ENCODE data around the gene KIAA0753.

Gene KIAA0753

GRCh38 chr17:6670571-6670970 is 30.1 kb upstream of the KIAA0753 start:
- Histone ChIP-seq H3K4me2 (ENCODE audit: low read depth, low read length) (no peak overlapping the region), H3K27me3 (replicated peaks; ENCODE audit: insufficient read depth, low read length) (no peaks in the 10 kb centered on the region), H3K9me3 (replicated peaks; ENCODE audit: insufficient read depth, low read length) (no peaks in the 10 kb centered on the region), H3K4me3 (ENCODE audit: low read length) (no peak overlapping the region), H3K27ac (ENCODE audit: low read length) (no peak overlapping the region), H3K9me2 (replicated peaks; ENCODE audit: insufficient read depth, low read length) (no peaks in the 10 kb centered on the region), H3K4me1 (ENCODE audit: low read length) (no peaks in the 10 kb centered on the region), H3K36me3 (replicated peaks; ENCODE audit: insufficient read depth, low read length) (no peaks in the 10 kb centered on the region), H3F3A (ENCODE audit: insufficient read depth, low read length) (no peaks in the 10 kb centered on the region), H3K79me2 (ENCODE audit: low read length) (no peaks in the 10 kb centered on the region), H4K20me1 (ENCODE audit: insufficient read depth, low read length) (no peaks in the 10 kb centered on the region), H3K9ac (ENCODE audit: low read length) (no peak overlapping the region), H2AFZ (ENCODE audit: low read length) (no peak overlapping the region)
- TF ChIP-seq EZH2phosphoT487 (IDR thresholded peaks at IDR 0.05; ENCODE audit: low read length) = no peak
- TF ChIP-seq CTCF (IDR thresholded peaks at IDR 0.05; ENCODE audit: low read length) = no peak
- no peak for TF ChIP-seq EZH2 (optimal IDR thresholded peaks at IDR 0.05; ENCODE audit: low read depth, low read length)
- DNase-seq = no peak

GRCh38 chr17:6669479-6670212 is 29.1 kb upstream of the KIAA0753 start:
- Histone ChIP-seq H3K4me3 (ENCODE audit: low read length) (no peak overlapping the region), H3K9me3 (replicated peaks; ENCODE audit: insufficient read depth, low read length) (no peaks in the 10 kb centered on the region), H2AFZ (ENCODE audit: low read length) (no peak overlapping the region), H3K9ac (ENCODE audit: low read length) (no peak overlapping the region), H3K36me3 (replicated peaks; ENCODE audit: insufficient read depth, low read length) (no peaks in the 10 kb centered on the region), H3K9me2 (replicated peaks; ENCODE audit: insufficient read depth, low read length) (no peaks in the 10 kb centered on the region), H3K27ac (ENCODE audit: low read length) (no peak overlapping the region), H3K4me2 (ENCODE audit: low read depth, low read length) (no peak overlapping the region), H3K79me2 (ENCODE audit: low read length) (no peaks in the 10 kb centered on the region), H3K27me3 (replicated peaks; ENCODE audit: insufficient read depth, low read length) (no peaks in the 10 kb centered on the region), H4K20me1 (ENCODE audit: insufficient read depth, low read length) (no peaks in the 10 kb centered on the region), H3K4me1 (ENCODE audit: low read length) (no peaks in the 10 kb centered on the region), H3F3A (ENCODE audit: insufficient read depth, low read length) (no peaks in the 10 kb centered on the region)
- TF ChIP-seq EZH2phosphoT487 (IDR thresholded peaks at IDR 0.05; ENCODE audit: low read length) (no peak), CTCF (IDR thresholded peaks at IDR 0.05; ENCODE audit: low read length) (no peak), EZH2 (optimal IDR thresholded peaks at IDR 0.05; ENCODE audit: low read depth, low read length) (no peak)
- no peak for DNase-seq

- no peak overlapping the region for H3K9ac ChIP-seq (ENCODE audit: low read length)
- TF ChIP-seq EZH2 (optimal IDR thresholded peaks at IDR 0.05; ENCODE audit: low read depth, low read length) = no peak
- no peak for TF ChIP-seq CTCF (IDR thresholded peaks at IDR 0.05; ENCODE audit: low read length)
- TF ChIP-seq EZH2phosphoT487 (IDR thresholded peaks at IDR 0.05; ENCODE audit: low read length) = no peak
- H3K9me3 ChIP-seq (replicated peaks; ENCODE audit: insufficient read depth, low read length) = no peaks in the 10 kb centered on the region
- H4K20me1 ChIP-seq (ENCODE audit: insufficient read depth, low read length) = no peaks in the 10 kb centered on the region
- no peaks in the 10 kb centered on the region for H3F3A ChIP-seq (ENCODE audit: insufficient read depth, low read length)
- no peak overlapping the region for H3K4me2 ChIP-seq (ENCODE audit: low read depth, low read length)
- no peak overlapping the region for H2AFZ ChIP-seq (ENCODE audit: low read length)
- H3K4me1 ChIP-seq (ENCODE audit: low read length) = no peaks in the 10 kb centered on the region
- H3K9me2 ChIP-seq (replicated peaks; ENCODE audit: insufficient read depth, low read length) = no peaks in the 10 kb centered on the region
- no peaks in the 10 kb centered on the region for H3K27me3 ChIP-seq (replicated peaks; ENCODE audit: insufficient read depth, low read length)
- DNase-seq = no peak
- H3K36me3 ChIP-seq (replicated peaks; ENCODE audit: insufficient read depth, low read length) = no peaks in the 10 kb centered on the region
- H3K79me2 ChIP-seq (ENCODE audit: low read length) = no peaks in the 10 kb centered on the region
- H3K4me3 ChIP-seq (ENCODE audit: low read length) = no peak overlapping the region
- H3K27ac ChIP-seq (ENCODE audit: low read length) = no peak overlapping the region
Measured at GRCh38 chr17:6668727-6669425, 28.4 kb upstream of the KIAA0753 start.

Measured in MM.1S (cell line).